Kidney (tissue), 14 donors: ENCODE data around the gene ATF7. TPM values are rescaled to one million over a fixed set of nuclear protein-coding genes. Genes with fewer than 3 reads are reported as not detected.

Experiments
- DNase-seq, 5 donors: peaks; one replicate each; pipeline ENCODE4 v3.0.0-alpha.2; 2013 to 2020
- FAIRE-seq: peaks from 2 replicates; lab custom pipeline; 2012; peaks lifted over from hg19 to GRCh38; lab: Jason Lieb, UNC
- H3K27ac ChIP-seq, 2 donors: one replicate each; pipeline ENCODE4 v1.7.0; 2013; ENCODE audit warnings: low read depth in 2 of 2, low read length in 2 of 2, inconsistent platforms in 1 of 2
- H3K27me3 ChIP-seq: one replicate; pipeline ENCODE4 v1.7.1; 2013; ENCODE audit warnings: low read length, inconsistent platforms; ENCODE audit not compliant: control insufficient read depth, insufficient read depth
- H3K36me3 ChIP-seq, 3 donors: one replicate each; pipeline versions ENCODE4 v1.7.0 to v1.7.1; 2013; ENCODE audit warnings: low read length in 3 of 3, control low read depth in 1 of 3, inconsistent platforms in 1 of 3; ENCODE audit not compliant: insufficient read depth in 3 of 3, control insufficient read depth in 2 of 3
- H3K4me1 ChIP-seq, 3 donors: one replicate each; pipeline versions ENCODE4 v1.7.0 to v1.7.1; 2013; ENCODE audit warnings: low read length in 3 of 3, inconsistent platforms in 1 of 3, low read depth in 1 of 3; ENCODE audit not compliant: control insufficient read depth in 2 of 3, insufficient read depth in 2 of 3
- H3K4me3 ChIP-seq, 3 donors: one replicate each; pipeline versions ENCODE4 v1.7.0 to v1.8.1; 2013; ENCODE audit warnings: low read length in 3 of 3, control low read depth in 1 of 3, inconsistent platforms in 1 of 3
- H3K9ac ChIP-seq, 3 donors: one replicate each; pipeline versions ENCODE4 v1.7.0 to v1.7.1; 2013; ENCODE audit warnings: low read length in 3 of 3, control low read depth in 1 of 3, inconsistent platforms in 1 of 3
- H3K9me3 ChIP-seq, 3 donors: one replicate each; pipeline versions ENCODE4 v1.7.0 to v1.7.1; 2013; ENCODE audit warnings: low read length in 3 of 3, control low read depth in 1 of 3, inconsistent platforms in 1 of 3; ENCODE audit not compliant: control insufficient read depth in 2 of 3, insufficient read depth in 1 of 3
- CTCF ChIP-seq: IDR thresholded peaks from 3 replicates; pipeline ENCODE4 v1.5.1; 2012; ENCODE audit warnings: mild to moderate bottlenecking, moderate library complexity, borderline replicate concordance; ENCODE audit not compliant: insufficient read depth; ENCODE audit errors: extremely low read depth
- intact Hi-C: fragments of 100-400 bp; cut with DNase I; formaldehyde crosslinking; loops from one replicate; pipeline ENCODE4 v1.11.1; 2022
- polyA plus RNA-seq: library from polyadenylated mRNA; stranded (reverse); fragments of 350-450 nt; fragmentation: Illumina TruSeq; extraction: RNeasy Lipid Tissue Mini Kit (QIAGEN cat#74804); gene quantifications from one replicate; pipeline ENCODE4 v1.2.3, GENCODE V29; 2014; ENCODE audit warnings: low read depth, low replicate concordance; ENCODE audit not compliant: insufficient read depth
- total RNA-seq: library from RNA; stranded (reverse); fragmentation: NEBNext Ultra II Directional; extraction: Animal tissue kit (Norgen Biotek cat#: 25700); gene quantifications from one replicate; pipeline ENCODE4 v1.2.1, GENCODE V29; 2021
- donor health status: control.
- donor health status: control.
- donor health status: control.
- donor health status: control.
- donor health status: control.
- donor health status: DM: yes; HTN: yes; CAD: no.
- donor health status: Normal renal cell carcinoma (clear cell type).

ATF7 gene
- total and polyA plus RNA-seq, 2 donors from 2014 or later, result 16.2 to 54.7 TPM

GRCh38 chr12:53589423-53589822 is 36.8 kb downstream of the ATF7 start:
- Histone ChIP-seq H3K4me1 (peaks cover 0 to 8% (median 7%) of the 10 kb centered on the region in 3 donors), H3K4me3 (no peak overlapping the region), H3K9ac (no peak overlapping the region), H3K36me3 (no peaks in the 10 kb centered on the region), H3K9me3 (no peaks in the 10 kb centered on the region), H3K27me3 (no peaks in the 10 kb centered on the region), H3K27ac (no peak overlapping the region)
- FAIRE-seq (no peak), DNase-seq (no peak)
- intact Hi-C loops, result no loop called here
- no peak for TF ChIP-seq CTCF

- H3K27me3 ChIP-seq, result no peaks in the 10 kb centered on the region
- FAIRE-seq, result no peak
- peaks cover 0 to 8% (median 7%) of the 10 kb centered on the region in 3 donors for H3K4me1 ChIP-seq
- no peak for TF ChIP-seq CTCF
- DNase-seq, result no peak
- no peaks in the 10 kb centered on the region for H3K36me3 ChIP-seq
- no peak overlapping the region for H3K4me3 ChIP-seq
- no peak overlapping the region for H3K9ac ChIP-seq
- intact Hi-C loops, result no loop called here
- H3K9me3 ChIP-seq, result no peaks in the 10 kb centered on the region
- H3K27ac ChIP-seq, result no peak overlapping the region
Measured at GRCh38 chr12:53588123-53588522, 38.1 kb downstream of the ATF7 start.

- peaks cover 0 to 7% (median 6%) of the 10 kb centered on the region in 3 donors for H3K4me1 ChIP-seq
- H3K9me3 ChIP-seq, result no peaks in the 10 kb centered on the region
- no peak overlapping the region for H3K9ac ChIP-seq
- no peak overlapping the region for H3K4me3 ChIP-seq
- H3K36me3 ChIP-seq, result no peaks in the 10 kb centered on the region
- no peaks in the 10 kb centered on the region for H3K27me3 ChIP-seq
- no peak for TF ChIP-seq CTCF
- no peak for FAIRE-seq
- no peak for DNase-seq
- intact Hi-C loops, result no loop called here
- no peak overlapping the region for H3K27ac ChIP-seq
Measured at GRCh38 chr12:53586745-53587144, 39.4 kb downstream of the ATF7 start.

- H3K27ac ChIP-seq, result no peak overlapping the region
- FAIRE-seq, result no peak
Measured at GRCh38 chr12:53585448-53586125, 40.6 kb downstream of the ATF7 start.

More at GRCh38 chr12:53585448-53586125, 40.6 kb downstream of the ATF7 start:
- Histone ChIP-seq H3K4me1 (peaks cover 0 to 7% (median 0%) of the 10 kb centered on the region in 3 donors), H3K9ac (no peak overlapping the region), H3K36me3 (no peaks in the 10 kb centered on the region), H3K4me3 (no peak overlapping the region), H3K9me3 (no peaks in the 10 kb centered on the region), H3K27me3 (no peaks in the 10 kb centered on the region)
- DNase-seq, result no peak
- intact Hi-C loops, result no loop called here
- TF ChIP-seq CTCF, result no peak
